ENCODE data around the gene PTMS.

Gene PTMS

GRCh38 chr12:6778217-6778573 lies 12.0 kb downstream of the PTMS start:
- H3K27ac ChIP-seq (ENCODE audit: poor library complexity, severe bottlenecking): no peak overlapping the region
- H3K9me3 ChIP-seq (ENCODE audit: severe bottlenecking): no peaks in the 10 kb centered on the region
- no peak overlapping the region for H3K4me3 ChIP-seq (ENCODE audit: severe bottlenecking)
- no peaks in the 10 kb centered on the region for H3K36me3 ChIP-seq (ENCODE audit: low read depth)
- peaks cover 3% of the 10 kb centered on the region for H3K4me1 ChIP-seq (ENCODE audit: insufficient read depth, poor library complexity, severe bottlenecking)
- H3K27me3 ChIP-seq (ENCODE audit: insufficient read depth, poor library complexity, severe bottlenecking): no peaks in the 10 kb centered on the region
- no peak for TF ChIP-seq CTCF (IDR thresholded peaks at IDR 0.05; ENCODE audit: poor library complexity, severe bottlenecking)
- DNase-seq (ENCODE audit: low spot score): no peak
- ATAC-seq (ENCODE audit: low read depth): no peak

- H3K27ac ChIP-seq (ENCODE audit: poor library complexity, severe bottlenecking): no peak overlapping the region
- DNase-seq (ENCODE audit: low spot score): peak; percentile 92
- H3K4me1 ChIP-seq (ENCODE audit: insufficient read depth, poor library complexity, severe bottlenecking): peaks cover 3% of the 10 kb centered on the region
- peak overlapping the region; percentile 20 for H3K4me3 ChIP-seq (ENCODE audit: severe bottlenecking)
- no peaks in the 10 kb centered on the region for H3K9me3 ChIP-seq (ENCODE audit: severe bottlenecking)
- ATAC-seq (ENCODE audit: low read depth): peak; percentile 95
- peak; percentile 94 for TF ChIP-seq CTCF (IDR thresholded peaks at IDR 0.05; ENCODE audit: poor library complexity, severe bottlenecking)
- no peaks in the 10 kb centered on the region for H3K27me3 ChIP-seq (ENCODE audit: insufficient read depth, poor library complexity, severe bottlenecking)
- no peaks in the 10 kb centered on the region for H3K36me3 ChIP-seq (ENCODE audit: low read depth)
Observed at GRCh38 chr12:6778574-6779550, 12.7 kb downstream of the PTMS start.

GRCh38 chr12:6779708-6780432 lies 13.7 kb downstream of the PTMS start:
- no peaks in the 10 kb centered on the region for H3K9me3 ChIP-seq (ENCODE audit: severe bottlenecking)
- TF ChIP-seq CTCF (IDR thresholded peaks at IDR 0.05; ENCODE audit: poor library complexity, severe bottlenecking): no peak
- H3K36me3 ChIP-seq (ENCODE audit: low read depth): no peaks in the 10 kb centered on the region
- DNase-seq (ENCODE audit: low spot score): no peak
- no peak for ATAC-seq (ENCODE audit: low read depth)
- no peak overlapping the region for H3K27ac ChIP-seq (ENCODE audit: poor library complexity, severe bottlenecking)
- H3K4me3 ChIP-seq (ENCODE audit: severe bottlenecking): no peak overlapping the region
- peaks cover 3% of the 10 kb centered on the region for H3K4me1 ChIP-seq (ENCODE audit: insufficient read depth, poor library complexity, severe bottlenecking)
- H3K27me3 ChIP-seq (ENCODE audit: insufficient read depth, poor library complexity, severe bottlenecking): no peaks in the 10 kb centered on the region

GRCh38 chr12:6780573-6780972 lies 14.4 kb downstream of the PTMS start:
- no peaks in the 10 kb centered on the region for H3K27me3 ChIP-seq (ENCODE audit: insufficient read depth, poor library complexity, severe bottlenecking)
- H3K27ac ChIP-seq (ENCODE audit: poor library complexity, severe bottlenecking): no peak overlapping the region
- no peaks in the 10 kb centered on the region for H3K36me3 ChIP-seq (ENCODE audit: low read depth)
- no peak for DNase-seq (ENCODE audit: low spot score)
- H3K9me3 ChIP-seq (ENCODE audit: severe bottlenecking): no peaks in the 10 kb centered on the region
- no peak for ATAC-seq (ENCODE audit: low read depth)
- no peak for TF ChIP-seq CTCF (IDR thresholded peaks at IDR 0.05; ENCODE audit: poor library complexity, severe bottlenecking)
- no peak overlapping the region for H3K4me3 ChIP-seq (ENCODE audit: severe bottlenecking)
- peaks cover 3% of the 10 kb centered on the region for H3K4me1 ChIP-seq (ENCODE audit: insufficient read depth, poor library complexity, severe bottlenecking)
